Left ventricle myocardium inferior (tissue), 1 donor: ENCODE data around the gene EIPR1. TPM values are rescaled to one million over a fixed set of nuclear protein-coding genes. Genes with fewer than 3 reads are reported as not detected.

ENCODE experiments used
- DNase-seq: peaks from one replicate; pipeline ENCODE4 v3.0.0-alpha.2; 2020
- H3K27ac ChIP-seq: fragments of 200-600 bp; replicated peaks from 2 replicates; pipeline ENCODE4 v1.8.0; 2021
- H3K27me3 ChIP-seq: fragments of 200-600 bp; 2 replicates; pipeline ENCODE4 v1.8.0; 2021; ENCODE audit warnings: low read depth
- H3K36me3 ChIP-seq: fragments of 200-600 bp; 2 replicates; pipeline ENCODE4 v1.8.0; 2021
- H3K4me1 ChIP-seq: fragments of 200-600 bp; 2 replicates; pipeline ENCODE4 v1.8.0; 2021
- H3K4me3 ChIP-seq: fragments of 200-600 bp; 2 replicates; pipeline ENCODE4 v1.8.0; 2021; ENCODE audit warnings: mild to moderate bottlenecking, moderate library complexity
- H3K9me3 ChIP-seq: fragments of 200-600 bp; replicated peaks from 2 replicates; pipeline ENCODE4 v1.8.0; 2021
- CTCF ChIP-seq: fragments of 200-600 bp; IDR thresholded peaks from 2 replicates; pipeline ENCODE4 v1.8.0; 2021; ENCODE audit warnings: antibody characterized with exemption, mild to moderate bottlenecking, borderline replicate concordance
- intact Hi-C: fragments of 100-400 bp; cut with micrococcal nuclease; formaldehyde crosslinking; loops from one replicate; pipeline ENCODE4 v1.11.0; 2022
- total RNA-seq: library from RNA; stranded (reverse); fragmentation: NEBNext Ultra II Directional; extraction: Animal tissue kit (Norgen Biotek cat#: 25700); gene quantifications from one replicate; pipeline ENCODE4 v1.2.1, GENCODE V29; 2021
- donor health status: DM: no; HTN: yes; CAD: no; lungs with severe emphysema.

EIPR1 gene
- total RNA-seq, 1 donor from 2014 or later = 12.2 TPM

- H3K27ac ChIP-seq = no peak overlapping the region
- intact Hi-C loops = no loop called here
- H3K27me3 ChIP-seq = no peaks in the 10 kb centered on the region
- H3K4me3 ChIP-seq = no peak overlapping the region
- no peaks in the 10 kb centered on the region for H3K36me3 ChIP-seq
- TF ChIP-seq CTCF = no peak
- H3K9me3 ChIP-seq = no peaks in the 10 kb centered on the region
- no peak for DNase-seq
- no peaks in the 10 kb centered on the region for H3K4me1 ChIP-seq
Measured at GRCh38 chr2:3321825-3322224, 55.8 kb downstream of the EIPR1 start.

- Histone ChIP-seq H3K4me1 (no peaks in the 10 kb centered on the region), H3K36me3 (no peaks in the 10 kb centered on the region), H3K27me3 (no peaks in the 10 kb centered on the region), H3K4me3 (no peak overlapping the region), H3K9me3 (no peaks in the 10 kb centered on the region), H3K27ac (no peak overlapping the region)
- DNase-seq = no peak
- intact Hi-C loops = no loop called here
- TF ChIP-seq CTCF = no peak
Measured at GRCh38 chr2:3320910-3321605, 56.6 kb downstream of the EIPR1 start.

GRCh38 chr2:3319745-3320566, 57.7 kb downstream of the EIPR1 start:
- no peak for DNase-seq
- no peak for TF ChIP-seq CTCF
- no peaks in the 10 kb centered on the region for H3K27me3 ChIP-seq
- H3K27ac ChIP-seq = no peak overlapping the region
- H3K36me3 ChIP-seq = no peaks in the 10 kb centered on the region
- no peak overlapping the region for H3K4me3 ChIP-seq
- no peaks in the 10 kb centered on the region for H3K9me3 ChIP-seq
- no peaks in the 10 kb centered on the region for H3K4me1 ChIP-seq
- intact Hi-C loops = no loop called here

GRCh38 chr2:3319134-3319533, 58.5 kb downstream of the EIPR1 start:
- DNase-seq = no peak
- no peaks in the 10 kb centered on the region for H3K9me3 ChIP-seq
- no peaks in the 10 kb centered on the region for H3K36me3 ChIP-seq
- intact Hi-C loops = no loop called here
- H3K27ac ChIP-seq = no peak overlapping the region
- H3K4me1 ChIP-seq = no peaks in the 10 kb centered on the region
- no peaks in the 10 kb centered on the region for H3K27me3 ChIP-seq
- TF ChIP-seq CTCF = no peak
- H3K4me3 ChIP-seq = no peak overlapping the region

- Histone ChIP-seq H3K9me3 (no peaks in the 10 kb centered on the region), H3K4me1 (no peaks in the 10 kb centered on the region), H3K4me3 (no peak overlapping the region), H3K27me3 (no peaks in the 10 kb centered on the region), H3K27ac (no peak overlapping the region), H3K36me3 (no peaks in the 10 kb centered on the region)
- TF ChIP-seq CTCF = no peak
- intact Hi-C loops = no loop called here
- DNase-seq = no peak
Measured at GRCh38 chr2:3317871-3318590, 59.6 kb downstream of the EIPR1 start.
